A549 (cell line): ENCODE measurements around the gene SH3PXD2A.

ENCODE experiments used
- CEBPB ChIP-seq, 2 experiments: fragments of >200 bp in 1 of 2; sonication (Bioruptor Twin) in 1 of 2; formaldehyde crosslinking in 1 of 2; IDR thresholded peaks; 2 replicates each; pipeline ENCODE4 v1.6.1; 2012 to 2016
- CTCF ChIP-seq: fragments of >200 bp; sonication (Bioruptor Twin); formaldehyde crosslinking; IDR thresholded peaks from 3 replicates; pipeline ENCODE4 v1.5.1; 2016
- EP300 ChIP-seq, 2 experiments: fragments of >200 bp; sonication (Bioruptor Twin); formaldehyde crosslinking; IDR thresholded peaks; 2 replicates in 1 of 2; 3 replicates in 1 of 2; pipeline ENCODE4 v1.6.1; 2016 to 2017
- JUN ChIP-seq, 2 experiments: fragments of >200 bp; sonication (Bioruptor Twin); formaldehyde crosslinking; IDR thresholded peaks; 2 replicates in 1 of 2; 3 replicates in 1 of 2; pipeline ENCODE4 v1.6.1; 2016 to 2017
- MAX ChIP-seq: IDR thresholded peaks from 2 replicates; pipeline ENCODE4 v1.6.1; 2012
- POLR2A ChIP-seq: IDR thresholded peaks from 2 replicates; pipeline ENCODE4 v1.6.1; 2012; ENCODE audit warnings: mild to moderate bottlenecking, low read length
- REST ChIP-seq: fragments of 200-600 bp; sonication (generic); IDR thresholded peaks from 2 replicates; pipeline ENCODE4 v1.6.1; 2016; ENCODE audit warnings: antibody characterized with exemption, mild to moderate bottlenecking, moderate library complexity
- SREBF2 ChIP-seq: fragments of 450-650 bp; IDR thresholded peaks from 2 replicates; pipeline ENCODE4 v1.6.1; 2014; ENCODE audit warnings: mild to moderate bottlenecking, moderate library complexity
- ZNF302 ChIP-seq: fragments of 250-450 bp; sonication (Bioruptor Pico); IDR thresholded peaks from 2 replicates; pipeline ENCODE4 v1.9.0; 2021; ENCODE audit warnings: inconsistent platforms, mild to moderate bottlenecking, moderate library complexity

- no peak for TF ChIP-seq CTCF
- no peak for TF ChIP-seq POLR2A
- TF ChIP-seq EP300 (IDR thresholded peaks at IDR 0.05), result no peak
- TF ChIP-seq SREBF2, result no peak
- TF ChIP-seq REST, result no peak
- TF ChIP-seq MAX, result no peak
- TF ChIP-seq JUN (IDR thresholded peaks at IDR 0.05), result no peak
- no peak for TF ChIP-seq CEBPB (IDR thresholded peaks at IDR 0.05)
- TF ChIP-seq ZNF302 (CRISPR knock-in tag), result no peak
Measured at GRCh38 chr10:103580011-103580410, 275.4 kb downstream of the SH3PXD2A start.
